AG04449 (cell line): ENCODE results near the gene GMNC.

Experiments
- CTCF ChIA-PET: fragments of 350-600 bp; formaldehyde crosslinking; extraction: SDS; loops from one replicate; lab custom pipeline; 2021; ENCODE audit warnings: antibody characterized with exemption; lab: Yijun Ruan, JAX
- POLR2A ChIA-PET: fragments of 400-600, 350-600 bp; formaldehyde crosslinking; extraction: SDS; loops from one replicate; lab custom pipeline; 2020; ENCODE audit warnings: antibody characterized with exemption, inconsistent platforms; lab: Yijun Ruan, JAX
- DNase-seq: peaks from one replicate; pipeline ENCODE4 v3.0.0-alpha.2; 2010; ENCODE audit warnings: low read depth, low spot score
- H3K4me3 ChIP-seq: 2 replicates; pipeline ENCODE4 v1.5.1; 2011; ENCODE audit warnings: low read depth, mild to moderate bottlenecking, control low read depth, low read length
- CTCF ChIP-seq: IDR thresholded peaks from one replicate; pipeline ENCODE4 v1.5.1; 2011; ENCODE audit warnings: mild to moderate bottlenecking, moderate library complexity, low read length, control low read depth, inconsistent platforms; ENCODE audit not compliant: insufficient read depth; ENCODE audit errors: missing control alignments

GMNC gene

GRCh38 chr3:190870127-190870526, 7.6 kb upstream of the GMNC start:
- POLR2A ChIA-PET = no interaction called here
- no peak for DNase-seq
- CTCF ChIA-PET = interaction anchor here (3.6 kb wide), 1 partner anchor 14 kb away, joined by 19 read pairs; no protein-coding TSS in a partner anchor
- no peak for TF ChIP-seq CTCF
- no peak overlapping the region for H3K4me3 ChIP-seq

GRCh38 chr3:190867071-190867470, 4.6 kb upstream of the GMNC start:
- POLR2A ChIA-PET = no interaction called here
- DNase-seq = no peak
- no peak for TF ChIP-seq CTCF
- H3K4me3 ChIP-seq = no peak overlapping the region
- CTCF ChIA-PET = interaction anchor here (1.2 to 2.2 kb wide), 2 partner anchors 15 to 17 kb away, joined by 3 to 10 read pairs; no protein-coding TSS in a partner anchor

- H3K4me3 ChIP-seq = no peak overlapping the region
- no peak for DNase-seq
- CTCF ChIA-PET = interaction anchor here (0.7 to 2.2 kb wide), 3 partner anchors 17 to 58 kb away, joined by 3 to 10 read pairs (median 3); no protein-coding TSS in a partner anchor
- no peak for TF ChIP-seq CTCF
- POLR2A ChIA-PET = no interaction called here
These were observed 3.3 kb upstream of the GMNC start for GRCh38 chr3:190865828-190866227.

- no peak overlapping the region for H3K4me3 ChIP-seq
- ChIA-PET POLR2A (no interaction called here), CTCF (interaction anchor here (2.2 kb wide), 1 partner anchor 17 kb away, joined by 10 read pairs; no protein-coding TSS in a partner anchor)
- TF ChIP-seq CTCF = no peak
- DNase-seq = no peak
These were observed 2.9 kb upstream of the GMNC start for GRCh38 chr3:190865419-190865818.

- ChIA-PET CTCF (no interaction called here), POLR2A (no interaction called here)
- no peak overlapping the region for H3K4me3 ChIP-seq
- TF ChIP-seq CTCF = no peak
- DNase-seq = no peak
These were observed 1.5 kb upstream of the GMNC start for GRCh38 chr3:190864002-190864401.

- DNase-seq = no peak
- ChIA-PET CTCF (interaction anchor here (1.4 to 3.2 kb wide), 3 partner anchors 21 to 185 kb away, joined by 4 to 17 read pairs (median 4); no protein-coding TSS in a partner anchor), POLR2A (no interaction called here)
- H3K4me3 ChIP-seq = peak overlapping the region; percentile 60
- no peak for TF ChIP-seq CTCF
These were observed 598 bp upstream of the GMNC start for GRCh38 chr3:190863119-190863465.
